HEK293T (cell line): ENCODE results near the gene SLC16A3.
"Not testable (repeated sequence)": the region's sequence is repeated elsewhere in the genome, so short reads cannot be mapped to it uniquely, and the experiment has no call there.

Experiments
- CTCF ChIA-PET: fragments of 350-600 bp; formaldehyde crosslinking; extraction: SDS; loops from one replicate; lab custom pipeline; 2021; ENCODE audit warnings: antibody characterized with exemption, inconsistent platforms; lab: Yijun Ruan, JAX
- POLR2A ChIA-PET: fragments of 350-600 bp; formaldehyde crosslinking; extraction: SDS; loops from one replicate; lab custom pipeline; 2020; ENCODE audit warnings: antibody characterized with exemption, inconsistent platforms; lab: Yijun Ruan, JAX
- DNase-seq: peaks from one replicate; pipeline ENCODE4 v3.0.0; 2012; ENCODE audit warnings: mixed read lengths; ENCODE audit errors: extremely low spot score
- ARNT ChIP-seq: fragments of 450-650 bp; IDR thresholded peaks from 2 replicates; pipeline ENCODE4 v1.6.1; 2017; ENCODE audit warnings: mild to moderate bottlenecking
- BHLHE40 ChIP-seq: fragments of 450-650 bp; IDR thresholded peaks from 2 replicates; pipeline ENCODE4 v1.6.1; 2016; ENCODE audit warnings: mild to moderate bottlenecking, moderate library complexity, borderline replicate concordance
- CTBP1 ChIP-seq: fragments of 450-650 bp; IDR thresholded peaks from 2 replicates; pipeline ENCODE4 v1.6.1; 2016; ENCODE audit warnings: borderline replicate concordance
- ELF4 ChIP-seq: fragments of 450-650 bp; IDR thresholded peaks from 2 replicates; pipeline ENCODE4 v1.6.1; 2017; ENCODE audit warnings: antibody characterized with exemption
- FOXA1 ChIP-seq: fragments of 450-650 bp; IDR thresholded peaks from 2 replicates; pipeline ENCODE4 v1.6.1; 2016; ENCODE audit warnings: mild to moderate bottlenecking
- FOXK2 ChIP-seq: fragments of 450-650 bp; IDR thresholded peaks from 2 replicates; pipeline ENCODE4 v1.6.1; 2016; ENCODE audit warnings: mild to moderate bottlenecking
- FOXM1 ChIP-seq: fragments of 450-650 bp; IDR thresholded peaks from 2 replicates; pipeline ENCODE4 v1.6.1; 2017; ENCODE audit warnings: mild to moderate bottlenecking, borderline replicate concordance
- HDGF ChIP-seq: fragments of 450-650 bp; IDR thresholded peaks from 2 replicates; pipeline ENCODE4 v1.6.1; 2017; ENCODE audit warnings: antibody characterized with exemption, borderline replicate concordance
- L3MBTL2 ChIP-seq: fragments of 450-650 bp; conservative IDR thresholded peaks from 2 replicates; pipeline ENCODE4 v1.6.1; 2016; ENCODE audit warnings: mild to moderate bottlenecking
- LEF1 ChIP-seq: fragments of 450-650 bp; IDR thresholded peaks from 2 replicates; pipeline ENCODE4 v1.6.1; 2017; ENCODE audit warnings: mild to moderate bottlenecking, borderline replicate concordance
- NFRKB ChIP-seq: fragments of 450-650 bp; IDR thresholded peaks from 2 replicates; pipeline ENCODE4 v1.6.1; 2016; ENCODE audit warnings: mild to moderate bottlenecking, moderate library complexity
- SP1 ChIP-seq: fragments of 450-650 bp; IDR thresholded peaks from 2 replicates; pipeline ENCODE4 v1.6.1; 2017
- SUZ12 ChIP-seq: fragments of 450-650 bp; IDR thresholded peaks from 2 replicates; pipeline ENCODE4 v1.6.1; 2016; ENCODE audit warnings: mild to moderate bottlenecking
- TARDBP ChIP-seq: fragments of 450-650 bp; IDR thresholded peaks from 2 replicates; pipeline ENCODE4 v1.6.1; 2016
- ZNF384 ChIP-seq: fragments of 450-650 bp; IDR thresholded peaks from 2 replicates; pipeline ENCODE4 v1.6.1; 2016
- TF ChIP-seq, protein P1 (sequence below): fragments of 450-650 bp; IDR thresholded peaks from 2 replicates; pipeline ENCODE4 v1.6.1; 2016

Gene SLC16A3

DNA sequence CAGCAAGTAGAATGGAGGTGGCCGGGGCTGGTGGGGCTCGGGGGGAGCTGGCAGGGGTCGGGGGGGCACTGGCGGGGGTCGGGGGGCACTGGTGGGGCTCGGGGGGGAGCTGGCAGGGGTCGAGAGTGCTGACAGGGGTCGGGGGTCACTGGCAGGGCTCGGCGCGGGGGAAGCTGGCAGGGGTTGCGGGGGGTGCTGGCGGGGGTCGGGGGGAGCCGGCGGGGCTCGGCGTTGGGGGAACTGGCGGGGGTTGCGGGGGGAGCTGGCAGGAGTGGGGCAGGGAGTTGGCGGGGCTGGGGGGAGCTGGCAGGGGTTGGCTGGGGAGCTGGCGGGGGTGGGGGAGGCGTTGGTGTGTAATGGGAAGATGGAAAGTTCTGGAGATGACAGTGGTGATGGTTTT is 41.3 kb upstream of the SLC16A3 start:
- POLR2A ChIA-PET = no interaction called here
- CTCF ChIA-PET = no interaction called here
- TF ChIP-seq ELF4 (no peak), FOXA1 (no peak), HDGF (no peak), ZNF384 (no peak), SUZ12 (no peak), LEF1 (no peak), FOXM1 (no peak), FOXK2 (no peak), TARDBP (no peak), L3MBTL2 (no peak)
- TF ChIP-seq, protein P1, sequence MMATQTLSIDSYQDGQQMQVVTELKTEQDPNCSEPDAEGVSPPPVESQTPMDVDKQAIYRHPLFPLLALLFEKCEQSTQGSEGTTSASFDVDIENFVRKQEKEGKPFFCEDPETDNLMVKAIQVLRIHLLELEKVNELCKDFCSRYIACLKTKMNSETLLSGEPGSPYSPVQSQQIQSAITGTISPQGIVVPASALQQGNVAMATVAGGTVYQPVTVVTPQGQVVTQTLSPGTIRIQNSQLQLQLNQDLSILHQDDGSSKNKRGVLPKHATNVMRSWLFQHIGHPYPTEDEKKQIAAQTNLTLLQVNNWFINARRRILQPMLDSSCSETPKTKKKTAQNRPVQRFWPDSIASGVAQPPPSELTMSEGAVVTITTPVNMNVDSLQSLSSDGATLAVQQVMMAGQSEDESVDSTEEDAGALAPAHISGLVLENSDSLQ = no peak
- no peak for DNase-seq

DNA sequence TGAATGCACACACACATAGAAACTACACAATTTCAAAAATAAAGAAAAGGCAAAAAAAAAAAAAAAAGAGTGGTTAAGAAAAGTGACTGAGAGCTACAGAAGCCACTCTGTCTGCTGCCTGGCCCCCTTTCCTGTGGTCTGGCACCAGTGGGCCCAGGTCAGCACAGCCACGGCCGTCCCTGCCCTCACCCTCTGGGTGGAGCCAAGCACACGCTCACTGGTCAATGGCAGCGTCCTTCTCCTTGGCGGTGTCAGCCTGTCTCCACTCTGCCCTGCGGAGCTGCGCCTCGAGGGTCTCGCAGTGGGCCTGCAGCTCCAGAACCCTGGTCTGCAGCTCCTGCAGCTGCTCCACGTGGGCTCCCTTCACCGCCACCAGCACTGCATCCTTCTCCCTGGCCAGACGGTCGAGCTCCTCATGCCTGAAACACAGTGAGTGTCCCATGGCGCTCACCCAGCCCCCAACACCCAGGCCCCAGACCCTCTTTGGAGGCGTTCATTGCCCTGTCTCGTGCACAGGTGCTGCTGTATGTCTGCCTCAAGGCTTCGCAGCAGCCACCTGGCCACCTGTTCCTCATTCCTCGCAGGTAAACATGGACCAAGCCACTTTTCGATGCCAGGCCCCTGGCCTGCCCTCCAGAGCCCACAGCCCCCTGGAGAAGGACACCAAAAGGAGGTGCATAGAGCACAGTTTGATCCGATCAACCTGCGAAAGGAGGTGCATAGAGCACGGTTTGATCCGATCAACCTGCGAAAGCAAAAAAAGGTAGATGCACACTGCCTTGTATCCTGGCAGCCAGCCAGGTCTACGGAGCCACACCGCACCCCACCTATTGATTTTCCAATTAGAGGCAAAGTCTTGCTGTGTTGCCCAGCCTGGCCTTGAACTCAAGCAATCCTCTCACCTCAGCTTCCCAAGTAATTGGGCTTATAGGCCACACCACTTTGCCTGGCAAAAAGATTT is 40.6 kb upstream of the SLC16A3 start:
- TF ChIP-seq L3MBTL2 (no peak), ARNT (no peak), FOXK2 (no peak), FOXA1 (no peak), BHLHE40 (no peak), FOXM1 (no peak), TARDBP (no peak), SUZ12 (no peak), HDGF (no peak), ZNF384 (no peak), SP1 (no peak), CTBP1 (no peak), NFRKB (no peak), ELF4 (no peak), LEF1 (no peak)
- TF ChIP-seq, protein P1 = no peak
- ChIA-PET CTCF (no interaction called here), POLR2A (no interaction called here)
- DNase-seq = no peak

DNA sequence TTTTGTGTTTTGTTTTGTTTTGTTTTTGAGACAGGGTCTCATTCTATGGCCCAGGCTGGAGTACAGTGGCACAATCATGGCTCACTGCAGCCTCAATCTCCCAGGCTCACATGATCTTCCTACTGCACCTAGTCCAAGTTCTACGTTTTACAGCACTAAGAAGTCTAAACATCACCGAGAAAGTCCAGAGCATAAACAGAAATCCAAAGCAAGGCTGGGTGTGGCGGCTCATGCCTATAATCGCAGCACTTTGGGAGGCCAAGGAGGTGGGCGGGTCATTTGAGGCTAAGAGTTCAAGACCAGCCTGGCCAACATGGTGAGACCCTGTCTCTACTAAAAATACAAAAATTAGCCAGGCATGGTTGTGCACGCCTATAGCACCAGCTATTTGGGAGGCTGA is 35.8 kb upstream of the SLC16A3 start:
- DNase-seq, CTCF ChIA-PET: not testable (repeated sequence)
- POLR2A ChIA-PET = interaction anchor here (1.2 kb wide), 1 partner anchor 12 kb away, joined by 4 read pairs; no protein-coding TSS in a partner anchor

DNA sequence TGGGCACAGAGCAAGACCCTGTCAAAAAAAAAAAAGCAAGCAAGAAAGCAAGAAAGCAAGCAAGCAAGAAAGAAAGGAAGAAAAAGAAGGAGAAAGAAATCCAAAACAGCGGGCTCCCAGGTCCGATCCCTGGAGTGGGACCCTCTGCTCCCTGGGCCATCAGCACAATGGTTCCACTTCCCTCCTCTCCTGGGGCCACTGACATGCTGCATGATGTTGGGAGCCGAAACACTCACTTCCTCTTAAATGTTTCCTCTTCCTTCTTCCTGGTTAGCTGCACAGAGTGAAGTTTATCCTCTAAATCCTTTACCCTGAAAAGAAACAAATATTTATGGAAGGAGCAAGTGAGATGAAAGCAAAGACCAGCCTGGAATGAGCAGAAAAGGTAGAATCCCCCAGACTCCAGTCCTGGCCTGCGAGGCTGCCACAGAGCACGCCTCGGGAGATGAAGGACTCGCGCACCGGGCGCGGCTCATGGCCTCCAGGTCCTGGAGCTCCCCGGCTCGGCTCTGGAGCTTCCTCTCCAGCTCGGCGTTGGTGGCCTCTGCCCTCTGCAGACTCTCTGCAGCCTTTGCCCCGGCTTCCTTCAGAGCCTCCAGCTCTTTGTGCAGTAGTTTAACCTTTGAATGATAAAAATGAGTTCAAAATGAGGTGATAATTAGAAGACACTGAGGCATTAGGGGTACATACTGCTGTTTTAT is 35.2 kb upstream of the SLC16A3 start:
- ChIA-PET CTCF (no interaction called here), POLR2A (no interaction called here)
- TF ChIP-seq TARDBP (no peak), SP1 (no peak), ZNF384 (no peak), CTBP1 (no peak), NFRKB (no peak), L3MBTL2 (no peak), SUZ12 (no peak), LEF1 (no peak), BHLHE40 (no peak), ELF4 (no peak), ARNT (no peak), FOXA1 (no peak), FOXK2 (no peak), FOXM1 (no peak), HDGF (no peak)
- TF ChIP-seq, protein P1 = no peak
- DNase-seq = no peak

DNA sequence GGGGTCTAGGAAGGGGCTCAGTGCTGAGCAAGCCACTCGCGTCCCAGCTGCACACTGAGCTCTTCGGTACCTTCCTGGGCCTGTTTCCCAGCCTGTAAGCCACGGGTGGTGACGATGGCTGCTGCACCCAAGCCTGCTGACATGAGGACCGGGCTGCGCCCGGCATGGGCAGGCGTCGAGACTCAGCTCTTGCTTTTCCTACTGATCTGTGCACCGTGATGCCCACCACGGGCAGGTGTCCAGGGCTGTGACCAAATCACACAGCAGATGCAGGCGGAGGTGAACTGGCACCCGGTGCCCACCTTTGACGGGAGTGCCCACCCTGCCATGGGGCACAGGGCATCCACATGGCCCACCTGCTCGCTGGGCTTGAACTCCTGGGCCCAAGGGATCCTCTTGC is 34.1 kb upstream of the SLC16A3 start:
- TF ChIP-seq L3MBTL2 (no peak), LEF1 (no peak), ARNT (no peak), NFRKB (no peak), BHLHE40 (no peak), TARDBP (no peak), SUZ12 (no peak), HDGF (no peak), ELF4 (no peak), ZNF384 (no peak), CTBP1 (no peak), FOXA1 (no peak), SP1 (no peak)
- POLR2A ChIA-PET = no interaction called here
- DNase-seq = no peak
- CTCF ChIA-PET = no interaction called here
